ENCODE results near the gene TNNI2.

Gene TNNI2

DNA sequence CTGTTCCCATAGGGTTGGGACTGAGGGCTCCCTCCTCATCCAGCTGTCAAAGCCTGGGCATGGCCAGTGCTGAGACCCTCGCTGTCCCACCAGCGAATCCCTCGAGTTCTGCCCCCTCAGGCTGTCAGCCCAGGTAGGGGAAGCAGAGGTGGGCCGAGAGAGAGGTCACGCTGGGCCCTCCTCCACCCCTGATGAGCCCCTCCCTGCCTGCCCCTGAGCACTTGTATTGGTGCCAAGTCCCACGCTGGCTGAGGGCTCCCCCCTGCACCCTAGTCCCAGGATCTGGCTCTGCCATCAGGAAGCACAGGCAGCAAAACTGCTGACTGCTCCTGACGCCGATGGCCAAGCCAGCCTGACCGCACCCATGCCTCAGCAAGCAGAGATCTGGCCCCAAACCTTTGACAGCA lies 49.6 kb downstream of the TNNI2 start:
- peaks cover 42% of the 10 kb centered on the region for H3K36me3 ChIP-seq (ENCODE audit: control insufficient read depth, insufficient read depth, low read length)
- DNase-seq (ENCODE audit: extremely low read depth, insufficient read length): no peak
- no peaks in the 10 kb centered on the region for H3K27me3 ChIP-seq (replicated peaks; ENCODE audit: control insufficient read depth, insufficient read depth, low read length)
- TF ChIP-seq, protein P1, sequence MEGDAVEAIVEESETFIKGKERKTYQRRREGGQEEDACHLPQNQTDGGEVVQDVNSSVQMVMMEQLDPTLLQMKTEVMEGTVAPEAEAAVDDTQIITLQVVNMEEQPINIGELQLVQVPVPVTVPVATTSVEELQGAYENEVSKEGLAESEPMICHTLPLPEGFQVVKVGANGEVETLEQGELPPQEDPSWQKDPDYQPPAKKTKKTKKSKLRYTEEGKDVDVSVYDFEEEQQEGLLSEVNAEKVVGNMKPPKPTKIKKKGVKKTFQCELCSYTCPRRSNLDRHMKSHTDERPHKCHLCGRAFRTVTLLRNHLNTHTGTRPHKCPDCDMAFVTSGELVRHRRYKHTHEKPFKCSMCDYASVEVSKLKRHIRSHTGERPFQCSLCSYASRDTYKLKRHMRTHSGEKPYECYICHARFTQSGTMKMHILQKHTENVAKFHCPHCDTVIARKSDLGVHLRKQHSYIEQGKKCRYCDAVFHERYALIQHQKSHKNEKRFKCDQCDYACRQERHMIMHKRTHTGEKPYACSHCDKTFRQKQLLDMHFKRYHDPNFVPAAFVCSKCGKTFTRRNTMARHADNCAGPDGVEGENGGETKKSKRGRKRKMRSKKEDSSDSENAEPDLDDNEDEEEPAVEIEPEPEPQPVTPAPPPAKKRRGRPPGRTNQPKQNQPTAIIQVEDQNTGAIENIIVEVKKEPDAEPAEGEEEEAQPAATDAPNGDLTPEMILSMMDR (IDR thresholded peaks at IDR 0.05; ENCODE audit: insufficient read depth, low read length, poor library complexity, severe bottlenecking): no peak
- no peak overlapping the region for H3K4me3 ChIP-seq (replicated peaks; ENCODE audit: low read depth, low read length)

DNA sequence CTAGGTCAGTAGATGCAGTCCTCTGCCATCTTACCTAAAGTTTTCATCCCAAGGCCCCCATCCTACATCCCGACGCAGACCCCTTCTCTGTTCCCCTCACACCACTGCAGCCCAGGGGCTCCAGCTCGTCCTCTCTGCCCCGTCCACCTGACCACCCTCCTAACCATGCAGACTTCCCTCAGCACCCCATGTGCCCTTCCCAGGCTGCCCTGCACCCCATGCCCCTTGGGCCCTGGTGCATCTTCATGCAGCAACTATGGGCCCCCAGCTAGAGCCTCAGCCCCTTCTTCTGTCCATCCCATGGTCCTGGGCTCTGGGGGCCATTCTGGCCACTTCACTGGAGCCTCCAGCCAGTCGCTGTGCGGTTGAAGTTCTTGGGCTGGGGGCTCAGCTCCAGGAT lies 50.0 kb downstream of the TNNI2 start:
- TF ChIP-seq, protein P1 (IDR thresholded peaks at IDR 0.05; ENCODE audit: insufficient read depth, low read length, poor library complexity, severe bottlenecking): no peak
- H3K4me3 ChIP-seq (replicated peaks; ENCODE audit: low read depth, low read length): no peak overlapping the region
- H3K27me3 ChIP-seq (replicated peaks; ENCODE audit: control insufficient read depth, insufficient read depth, low read length): no peaks in the 10 kb centered on the region
- peaks cover 38% of the 10 kb centered on the region for H3K36me3 ChIP-seq (ENCODE audit: control insufficient read depth, insufficient read depth, low read length)
- DNase-seq (ENCODE audit: extremely low read depth, insufficient read length): no peak

DNA sequence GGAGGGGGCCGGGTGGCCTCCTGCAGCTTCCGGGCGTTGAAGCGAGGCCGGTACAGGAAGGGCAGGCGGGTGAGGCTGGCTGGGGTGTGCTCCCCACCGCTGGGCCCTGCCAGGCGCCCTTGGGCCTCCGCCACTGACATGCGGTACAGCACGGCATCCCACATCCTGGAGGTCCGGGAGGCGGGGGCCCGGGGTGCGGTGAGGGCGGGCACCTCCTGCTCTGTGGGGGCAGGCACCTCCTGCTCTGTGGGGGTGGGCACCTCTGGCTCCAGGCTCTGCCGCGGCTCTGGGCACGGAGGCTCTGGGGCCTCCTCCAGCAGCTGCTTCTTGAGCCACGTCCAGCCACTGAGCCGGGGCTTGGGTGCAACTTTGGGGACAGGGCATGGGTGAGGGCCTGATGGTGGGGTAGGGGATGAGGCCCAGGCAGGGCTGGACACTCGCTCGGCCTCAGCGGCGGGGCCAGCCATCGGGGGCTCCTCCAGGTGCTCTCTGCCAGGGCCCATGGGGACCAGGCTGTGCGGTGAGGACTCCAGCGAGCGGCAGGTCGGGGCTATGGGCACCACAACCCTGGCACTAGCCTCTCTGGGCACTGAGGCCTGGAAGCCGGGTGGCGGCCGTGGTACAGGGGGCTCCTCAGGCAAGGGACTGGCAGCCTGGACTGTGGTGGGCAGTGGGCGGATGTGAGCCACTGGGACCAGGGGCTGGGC lies 50.6 kb downstream of the TNNI2 start:
- Histone ChIP-seq H3K4me3 (replicated peaks; ENCODE audit: low read depth, low read length) (no peak overlapping the region), H3K27me3 (replicated peaks; ENCODE audit: control insufficient read depth, insufficient read depth, low read length) (no peaks in the 10 kb centered on the region)
- DNase-seq (ENCODE audit: extremely low read depth, insufficient read length): no peak

GRCh38 chr11:1889941-1890855 lies 51.4 kb downstream of the TNNI2 start:
- no peaks in the 10 kb centered on the region for H3K27me3 ChIP-seq (replicated peaks; ENCODE audit: control insufficient read depth, insufficient read depth, low read length)

More for the DNA sequence above, 50.6 kb downstream of the TNNI2 start:
- TF ChIP-seq, protein P1 (IDR thresholded peaks at IDR 0.05; ENCODE audit: insufficient read depth, low read length, poor library complexity, severe bottlenecking): no peak
- peaks cover 33% of the 10 kb centered on the region for H3K36me3 ChIP-seq (ENCODE audit: control insufficient read depth, insufficient read depth, low read length)

More at GRCh38 chr11:1889941-1890855, 51.4 kb downstream of the TNNI2 start:
- Histone ChIP-seq H3K4me3 (replicated peaks; ENCODE audit: low read depth, low read length) (no peak overlapping the region), H3K36me3 (ENCODE audit: control insufficient read depth, insufficient read depth, low read length) (peaks cover 27% of the 10 kb centered on the region)
- TF ChIP-seq, protein P1 (IDR thresholded peaks at IDR 0.05; ENCODE audit: insufficient read depth, low read length, poor library complexity, severe bottlenecking): no peak
- DNase-seq (ENCODE audit: extremely low read depth, insufficient read length): no peak

Measured in GM06990 (cell line).